Activated CD4-positive, CD25-positive, alpha-beta regulatory T cell treated with anti-CD3 and anti-CD28 coated beads, Interleukin-2, amount 50 U/mL, for 24 hours (primary cell): ENCODE data around the gene INTS11.

Source experiments
- ATAC-seq, 2 donors: fragments of 150-1000 bp; cut with Tn5 transposase; one replicate each; pipeline ENCODE4 v1.10.0; 2021; ENCODE audit warnings: mild to moderate bottlenecking in 1 of 2, moderate library complexity in 1 of 2

INTS11 gene

GRCh38 chr1:1312450-1313314 lies 11.8 kb downstream of the INTS11 start:
- ATAC-seq, result no peak

- no peak for ATAC-seq
Measured at GRCh38 chr1:1311107-1312104, 13.1 kb downstream of the INTS11 start.

GRCh38 chr1:1310476-1311053 lies 13.9 kb downstream of the INTS11 start:
- no peak for ATAC-seq

GRCh38 chr1:1310109-1310385 lies 14.4 kb downstream of the INTS11 start:
- no peak for ATAC-seq

DNA sequence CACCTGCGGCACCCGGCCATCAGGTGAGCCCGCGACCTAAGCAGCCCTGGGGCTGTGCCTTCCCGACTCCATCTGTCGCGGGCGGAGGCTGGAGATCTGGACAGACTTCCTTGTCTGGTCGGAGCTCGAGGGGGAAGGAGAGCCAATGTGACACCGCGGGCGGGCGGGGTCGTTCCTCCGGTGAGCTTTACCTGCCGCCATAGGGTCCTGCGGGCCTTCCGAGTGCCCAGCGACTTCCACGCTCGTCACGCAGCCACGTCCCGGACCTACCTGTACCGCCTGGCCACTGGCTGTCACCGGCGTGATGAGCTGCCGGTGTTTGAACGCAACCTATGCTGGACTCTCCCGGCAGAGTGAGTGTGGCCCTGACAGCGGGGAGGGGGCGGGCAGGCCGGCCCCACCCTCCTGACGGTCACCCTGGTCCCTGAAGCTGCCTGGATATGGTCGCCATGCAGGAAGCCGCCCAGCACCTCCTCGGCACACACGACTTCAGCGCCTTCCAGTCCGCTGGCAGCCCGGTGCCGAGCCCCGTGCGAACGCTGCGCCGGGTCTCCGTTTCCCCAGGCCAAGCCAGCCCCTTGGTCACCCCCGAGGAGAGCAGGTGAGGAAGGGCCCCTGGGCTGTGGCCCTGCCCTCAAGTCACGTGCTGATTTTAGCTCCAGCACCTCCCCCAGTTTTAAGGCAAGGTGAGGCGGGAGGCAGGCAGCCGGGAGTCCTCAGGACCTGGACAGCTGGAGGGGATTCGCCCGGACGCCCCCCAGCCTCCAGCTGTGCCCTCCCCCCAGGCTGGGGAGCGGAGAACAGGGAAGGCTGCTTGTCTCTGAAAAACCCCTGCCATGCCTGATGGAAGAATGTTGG lies 15.0 kb downstream of the INTS11 start:
- no peak for ATAC-seq

DNA sequence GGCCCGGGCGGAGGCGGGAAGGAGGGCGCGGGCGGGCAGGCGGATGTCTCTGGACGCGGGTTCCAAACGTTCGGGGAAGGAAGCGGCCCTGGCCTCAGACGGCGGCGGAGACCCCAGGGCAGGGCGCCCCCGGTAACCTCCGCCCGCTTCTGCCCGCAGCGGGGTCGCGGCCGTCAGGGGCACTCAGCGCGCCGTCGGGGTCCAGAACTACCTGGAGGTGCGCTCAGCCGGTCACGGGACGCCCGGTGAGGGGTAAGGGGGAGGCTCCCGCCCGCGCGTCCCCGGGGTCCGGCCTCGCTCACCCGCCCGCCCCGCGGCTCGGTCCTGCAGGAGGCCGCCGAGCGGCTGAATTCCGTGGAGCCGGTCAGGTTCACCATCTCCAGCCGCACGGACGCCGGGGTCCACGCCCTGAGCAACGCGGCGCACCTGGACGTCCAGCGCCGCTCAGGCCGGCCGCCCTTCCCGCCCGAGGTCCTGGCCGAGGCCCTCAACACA lies 15.7 kb downstream of the INTS11 start:
- ATAC-seq, result no peak

DNA sequence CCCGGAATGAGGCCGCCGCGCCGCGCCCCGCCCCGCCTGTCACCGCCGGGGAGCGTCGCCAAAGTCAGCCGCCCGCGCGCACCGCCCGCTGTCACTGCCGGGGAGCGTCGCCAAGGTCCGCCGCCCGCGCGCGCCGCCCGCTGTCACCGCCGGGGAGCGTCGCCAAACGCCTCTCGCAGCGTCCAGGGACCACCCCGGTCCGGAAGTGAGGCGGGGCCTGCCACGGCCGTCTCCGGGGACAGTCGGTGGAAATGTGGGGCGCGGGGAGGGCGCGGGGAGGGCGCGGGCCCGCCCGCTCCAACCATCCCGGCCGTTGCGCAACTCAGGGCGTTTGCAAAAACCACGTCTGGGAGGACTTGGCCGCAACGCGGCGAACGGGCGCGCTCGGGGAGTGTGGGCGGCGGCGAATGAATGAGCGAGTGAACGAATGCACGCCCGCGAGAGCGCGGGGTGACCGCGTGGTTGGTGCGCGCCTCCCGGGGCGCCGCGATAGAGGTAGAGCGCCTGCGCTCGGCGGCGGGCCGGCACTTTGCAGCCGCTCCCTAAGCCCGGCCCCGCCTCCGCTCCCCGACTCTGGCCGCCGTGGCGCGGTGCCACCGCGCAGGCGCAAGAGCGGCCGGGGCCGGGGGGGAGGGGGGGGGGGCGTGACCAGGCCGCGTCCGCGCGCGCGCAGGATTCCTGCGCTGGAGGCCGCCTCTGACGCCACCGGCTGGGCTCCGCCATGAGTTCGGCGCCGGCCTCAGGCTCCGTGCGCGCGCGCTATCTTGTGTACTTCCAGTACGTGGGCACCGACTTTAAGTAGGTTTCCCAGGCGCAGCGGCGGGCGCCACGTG lies 16.3 kb downstream of the INTS11 start, which contains the start of the genes ACAP3 and PUSL1:
Gene ACAP3, minus strand, starts transcription at position 8 of the 833 bp plus-strand sequence. CDS start 115 bp downstream, outside the sequence.
Gene PUSL1, plus strand, starts transcription at position 675 of the 833 bp plus-strand sequence. Its CDS starts 47 bp downstream, at position 722.
- peak; percentile 72 to 75 for ATAC-seq

DNA sequence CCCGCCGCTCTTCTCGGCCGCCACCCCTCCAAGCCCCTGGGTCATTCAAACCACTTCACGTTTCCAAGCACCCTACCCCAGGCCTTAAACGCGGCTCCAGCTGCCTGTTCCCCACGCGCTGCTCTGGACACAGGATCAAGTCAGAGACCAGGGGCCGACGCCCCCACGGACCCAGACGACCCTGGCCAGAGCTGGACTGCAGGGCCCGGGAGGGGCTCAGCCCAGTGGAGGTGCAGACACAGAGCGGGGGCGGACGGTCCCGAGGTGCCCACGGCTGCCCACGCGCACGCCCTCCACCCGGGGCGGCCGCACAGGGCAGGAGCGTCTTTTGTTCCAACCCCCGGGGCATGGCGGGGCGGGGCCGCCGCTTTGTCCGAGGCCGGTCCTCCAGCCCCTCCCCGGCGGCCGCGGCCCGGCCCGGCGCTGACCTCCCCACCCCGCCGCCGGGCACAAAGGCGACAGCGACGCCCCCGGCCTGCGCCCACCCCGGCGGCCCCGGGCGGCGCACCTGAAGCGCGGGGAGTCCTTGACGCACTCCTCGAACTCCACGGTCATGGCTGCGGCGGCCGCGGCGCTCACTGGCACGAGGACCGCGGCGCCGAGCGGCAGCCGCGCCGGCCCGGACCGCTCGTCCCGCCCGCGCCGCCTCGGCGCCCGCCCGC lies 17.1 kb downstream of the INTS11 start:
- no peak for ATAC-seq

- no peak for ATAC-seq
Measured at GRCh38 chr1:1306661-1307260, 17.7 kb downstream of the INTS11 start.

DNA sequence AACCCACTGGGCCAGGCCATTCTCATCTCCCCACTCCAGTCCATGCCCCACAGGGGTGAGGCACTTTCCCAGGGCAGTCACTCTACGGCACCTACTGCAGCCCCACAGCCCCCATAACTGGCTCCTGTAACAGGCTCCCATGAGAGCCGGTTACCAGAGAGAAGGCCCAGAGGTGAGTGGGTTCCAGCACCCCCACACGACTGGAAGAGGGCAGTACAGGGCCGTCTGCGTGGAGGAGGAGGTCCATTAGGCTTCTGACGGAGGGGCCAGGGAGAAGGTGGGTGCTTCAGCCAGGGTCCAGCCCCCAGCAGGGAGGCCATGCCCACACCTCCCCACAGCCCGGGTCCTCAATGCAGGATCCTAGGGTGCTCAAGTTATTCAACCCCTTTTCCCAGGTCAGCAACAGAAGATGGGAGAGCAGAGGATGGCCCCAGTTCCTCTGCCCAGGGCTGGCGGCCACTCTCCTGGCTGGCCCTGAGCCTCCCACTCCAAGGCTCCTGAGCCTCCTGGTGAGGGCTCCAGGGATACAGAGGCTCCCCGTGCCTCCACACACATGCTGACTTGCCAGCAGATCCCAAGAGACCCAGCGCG lies 18.3 kb downstream of the INTS11 start:
- no peak for ATAC-seq

- ATAC-seq, result peak; percentile 24 to 32
Measured at GRCh38 chr1:1305300-1306069, 19.0 kb downstream of the INTS11 start.

DNA sequence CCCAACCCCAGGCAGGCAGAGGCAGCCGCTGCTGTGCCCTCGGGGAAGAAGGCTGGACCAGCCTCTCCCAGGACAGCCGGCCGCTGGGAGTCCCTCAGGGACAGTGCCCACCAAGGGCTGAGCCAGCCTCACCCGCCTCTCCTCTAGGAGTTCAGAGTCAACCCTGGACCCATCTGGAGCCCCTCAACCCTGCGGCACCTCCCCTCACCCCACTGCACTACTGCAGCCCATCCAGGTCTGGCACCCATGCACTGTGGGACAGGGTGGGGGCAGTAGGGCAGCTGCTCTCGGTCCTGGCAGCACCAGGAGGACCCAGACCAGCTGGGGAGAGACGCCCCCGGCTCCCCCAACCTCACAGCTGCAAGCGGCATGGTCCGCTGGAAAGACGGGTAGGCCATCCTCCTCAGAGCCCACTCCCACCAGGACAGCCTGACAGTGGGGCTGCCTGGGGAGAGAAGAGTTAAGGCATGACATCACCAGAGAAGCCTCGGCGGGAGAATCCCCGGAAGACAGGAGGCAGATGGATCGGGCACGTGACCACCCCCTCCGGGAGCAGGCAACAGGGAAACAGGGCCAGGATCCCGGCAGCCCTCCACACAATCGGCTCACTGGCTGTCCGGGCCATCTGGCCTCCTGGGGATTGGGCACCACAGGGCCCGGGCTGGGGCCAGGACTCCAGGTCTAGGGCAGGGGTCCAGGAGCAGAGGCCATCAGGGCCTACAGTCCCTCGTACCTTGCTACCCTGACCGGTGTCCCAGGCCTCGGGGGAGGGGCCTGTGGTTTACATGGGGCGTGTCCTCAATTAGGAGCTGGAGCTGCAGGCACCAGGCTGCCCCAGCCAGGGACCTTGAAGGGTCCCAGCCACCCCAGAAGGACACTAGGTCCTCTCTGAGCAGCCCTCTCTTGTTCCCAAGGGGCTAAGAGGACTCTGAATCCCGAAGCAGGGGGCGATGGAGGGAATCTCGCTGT lies 19.8 kb downstream of the INTS11 start:
- ATAC-seq, result no peak

- ATAC-seq, result no peak
Measured at GRCh38 chr1:1303736-1304135, 20.7 kb downstream of the INTS11 start.

DNA sequence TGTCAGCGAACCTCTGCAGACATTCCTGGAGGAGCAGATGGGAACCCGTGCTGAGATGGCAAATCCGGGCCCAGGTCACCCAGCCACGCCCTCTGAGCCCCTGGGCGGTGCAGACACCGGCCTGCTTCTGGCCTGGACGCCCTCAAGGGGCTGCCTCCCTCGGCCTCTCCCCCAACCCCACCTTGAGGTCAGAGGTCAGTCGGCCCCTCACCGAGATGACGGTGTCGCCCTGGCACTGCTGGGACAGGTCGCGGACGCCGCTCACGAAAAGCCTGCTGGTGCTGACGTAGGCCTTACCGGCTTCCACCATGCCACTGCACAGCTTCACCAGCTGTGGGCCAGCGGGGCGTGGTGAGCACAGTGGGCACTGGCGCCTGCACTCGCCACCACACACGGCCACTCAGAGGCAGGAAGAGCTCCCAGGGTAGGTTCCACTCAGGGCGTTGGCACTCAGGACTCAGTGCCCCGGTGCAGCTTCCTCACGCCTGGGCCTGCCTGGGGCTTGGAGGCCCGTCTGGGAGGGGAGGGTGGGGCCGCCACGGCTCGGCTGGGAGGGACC lies 21.4 kb downstream of the INTS11 start:
- no peak for ATAC-seq

DNA sequence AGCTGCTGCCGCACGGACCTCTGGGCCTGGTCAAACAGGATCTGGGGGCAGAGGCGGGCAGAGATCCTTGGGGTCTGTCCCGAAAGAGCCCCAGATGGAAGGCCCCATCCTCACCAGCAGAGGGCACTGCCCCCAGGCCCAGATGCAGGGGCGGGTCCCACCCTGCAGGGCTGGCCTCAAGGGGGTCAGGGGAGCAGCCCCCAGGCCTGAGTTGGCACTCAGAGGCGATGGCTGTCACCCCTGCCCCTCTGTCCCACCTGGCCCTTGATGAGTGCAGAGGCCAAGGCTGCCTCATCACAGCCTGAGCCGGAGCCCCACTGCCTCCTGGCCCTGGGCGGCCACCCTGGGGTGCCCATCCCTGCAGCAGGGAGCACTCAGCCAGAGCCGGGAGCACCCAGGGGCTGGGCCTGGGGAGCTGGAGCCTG lies 22.4 kb downstream of the INTS11 start:
- no peak for ATAC-seq

DNA sequence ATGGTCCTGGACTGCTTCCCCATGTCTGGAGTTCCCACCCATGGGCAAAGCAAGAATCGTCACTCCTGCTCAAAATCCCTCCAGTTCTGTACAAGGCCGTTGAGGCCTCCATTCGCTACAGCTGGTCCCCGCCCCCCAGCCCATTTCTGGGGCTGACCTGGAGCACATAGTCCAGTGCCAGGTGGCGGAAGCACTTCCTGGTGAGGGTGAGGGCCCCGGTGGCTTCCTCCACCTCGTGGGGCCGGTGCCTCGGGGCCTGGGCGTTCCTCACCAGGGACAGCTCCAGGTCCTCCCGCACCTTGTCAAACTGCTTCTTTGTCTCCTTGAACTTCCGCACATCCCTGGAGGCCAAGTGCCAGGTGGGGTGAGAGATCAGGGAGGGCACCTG lies 24.1 kb downstream of the INTS11 start:
- no peak for ATAC-seq
